ENCODE measurements around the gene ZSCAN22.

The ZSCAN22 gene

DNA sequence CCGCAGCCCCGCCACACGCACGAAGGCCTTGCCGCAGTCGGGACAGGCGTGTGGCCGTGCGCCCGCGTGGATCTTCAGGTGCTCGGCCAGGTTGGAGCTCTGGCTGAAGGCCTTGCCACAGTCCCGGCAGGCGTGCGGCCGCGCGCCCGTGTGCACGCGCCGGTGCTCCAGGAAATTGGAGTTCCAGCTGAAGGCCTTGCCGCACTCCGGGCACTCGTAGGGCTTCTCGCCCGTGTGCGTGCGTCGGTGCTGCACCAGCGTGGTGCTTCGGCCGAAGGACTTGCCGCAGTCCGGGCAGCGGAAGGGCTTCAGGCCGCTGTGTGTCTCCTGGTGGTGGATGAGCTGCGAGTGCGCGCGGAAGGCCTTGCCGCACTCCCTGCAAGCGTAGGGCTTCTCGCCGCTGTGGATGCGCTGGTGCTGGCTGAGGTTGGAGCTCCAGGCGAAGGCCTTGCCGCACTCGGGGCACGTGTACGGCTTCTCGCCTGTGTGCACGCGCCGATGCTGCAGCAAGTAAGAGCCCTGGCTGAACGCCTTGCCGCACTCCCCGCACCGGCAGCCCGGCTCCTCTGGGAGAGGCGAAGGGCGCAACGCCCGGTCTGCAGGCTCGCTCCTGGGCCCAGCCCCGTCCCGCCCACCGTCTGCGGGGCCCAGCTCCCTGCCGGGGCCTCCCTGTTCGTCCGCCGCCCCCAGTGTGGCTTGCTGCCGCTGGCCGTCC, 30.1 kb downstream of the ZSCAN22 start:
- Histone ChIP-seq H3K36me3 (ENCODE audit: control insufficient read depth, insufficient read depth, low read length) (no peaks in the 10 kb centered on the region; the same call in none of the 2 replicates), H3K4me3 (replicated peaks; ENCODE audit: low read depth, low read length) (no peak overlapping the region), H3K27me3 (replicated peaks; ENCODE audit: control insufficient read depth, insufficient read depth, low read length) (no peaks in the 10 kb centered on the region)
- DNase-seq (ENCODE audit: extremely low read depth, insufficient read length): no peak
- TF ChIP-seq, protein P1, sequence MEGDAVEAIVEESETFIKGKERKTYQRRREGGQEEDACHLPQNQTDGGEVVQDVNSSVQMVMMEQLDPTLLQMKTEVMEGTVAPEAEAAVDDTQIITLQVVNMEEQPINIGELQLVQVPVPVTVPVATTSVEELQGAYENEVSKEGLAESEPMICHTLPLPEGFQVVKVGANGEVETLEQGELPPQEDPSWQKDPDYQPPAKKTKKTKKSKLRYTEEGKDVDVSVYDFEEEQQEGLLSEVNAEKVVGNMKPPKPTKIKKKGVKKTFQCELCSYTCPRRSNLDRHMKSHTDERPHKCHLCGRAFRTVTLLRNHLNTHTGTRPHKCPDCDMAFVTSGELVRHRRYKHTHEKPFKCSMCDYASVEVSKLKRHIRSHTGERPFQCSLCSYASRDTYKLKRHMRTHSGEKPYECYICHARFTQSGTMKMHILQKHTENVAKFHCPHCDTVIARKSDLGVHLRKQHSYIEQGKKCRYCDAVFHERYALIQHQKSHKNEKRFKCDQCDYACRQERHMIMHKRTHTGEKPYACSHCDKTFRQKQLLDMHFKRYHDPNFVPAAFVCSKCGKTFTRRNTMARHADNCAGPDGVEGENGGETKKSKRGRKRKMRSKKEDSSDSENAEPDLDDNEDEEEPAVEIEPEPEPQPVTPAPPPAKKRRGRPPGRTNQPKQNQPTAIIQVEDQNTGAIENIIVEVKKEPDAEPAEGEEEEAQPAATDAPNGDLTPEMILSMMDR (IDR thresholded peaks at IDR 0.05; ENCODE audit: insufficient read depth, low read length, poor library complexity, severe bottlenecking): no peak

DNA sequence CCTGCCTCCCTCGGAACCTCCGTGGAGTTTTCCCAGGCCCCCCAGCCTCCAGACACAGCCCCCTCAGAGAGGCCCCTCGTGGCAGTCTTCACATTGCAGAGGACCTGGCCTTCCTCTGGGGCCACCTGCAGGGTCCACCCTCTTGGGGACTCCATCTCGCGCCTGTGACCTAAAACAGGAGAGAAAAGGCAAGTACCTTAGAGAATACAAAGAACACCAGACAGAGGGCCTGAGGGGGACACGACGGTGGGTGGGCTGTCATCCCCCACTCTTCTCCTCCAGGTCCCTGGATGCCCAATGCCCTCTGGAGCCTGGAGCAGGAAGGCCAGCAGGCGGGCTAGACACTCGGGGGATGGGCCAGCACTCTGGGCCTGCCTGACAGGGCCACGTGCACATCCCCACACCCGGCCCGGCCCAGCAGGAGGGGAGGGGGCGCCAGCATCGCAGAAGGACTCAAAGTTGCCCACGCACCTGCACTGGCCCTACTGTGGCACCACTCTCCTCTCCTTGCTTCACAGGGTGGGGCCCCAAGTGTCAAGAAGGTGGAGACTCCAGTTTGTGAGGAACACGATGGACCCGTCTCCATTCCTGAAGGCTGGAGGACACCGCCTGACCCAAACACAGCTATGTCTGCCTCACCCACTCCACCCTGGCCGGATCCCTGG, 30.8 kb downstream of the ZSCAN22 start:
- H3K27me3 ChIP-seq (replicated peaks; ENCODE audit: control insufficient read depth, insufficient read depth, low read length): no peaks in the 10 kb centered on the region
- no peaks in the 10 kb centered on the region; the same call in 1 of the 2 replicates for H3K36me3 ChIP-seq (ENCODE audit: control insufficient read depth, insufficient read depth, low read length)
- no peak overlapping the region for H3K4me3 ChIP-seq (replicated peaks; ENCODE audit: low read depth, low read length)
- TF ChIP-seq, protein P1 (IDR thresholded peaks at IDR 0.05; ENCODE audit: insufficient read depth, low read length, poor library complexity, severe bottlenecking): no peak
- no peak for DNase-seq (ENCODE audit: extremely low read depth, insufficient read length)

DNA sequence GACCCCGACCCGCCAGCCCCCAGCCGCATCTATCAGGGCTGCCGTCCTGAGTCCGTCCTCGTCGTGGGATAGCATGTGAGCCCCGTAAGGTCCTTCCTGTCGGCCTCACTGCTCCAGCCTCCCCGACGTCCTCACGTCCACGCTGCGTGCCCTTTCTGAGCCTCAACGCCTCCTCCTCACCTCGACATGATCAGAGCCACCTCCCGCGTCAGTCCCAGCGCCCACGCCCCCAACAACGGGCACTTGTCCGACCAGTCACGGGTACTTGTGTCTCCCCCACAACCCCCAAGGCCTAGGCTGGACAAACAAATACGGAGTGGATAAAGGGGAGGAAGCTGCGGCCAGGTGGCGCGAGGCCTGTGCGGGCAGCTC, 35.1 kb downstream of the ZSCAN22 start:
- H3K36me3 ChIP-seq (ENCODE audit: control insufficient read depth, insufficient read depth, low read length): no peaks in the 10 kb centered on the region
- TF ChIP-seq, protein P1 (IDR thresholded peaks at IDR 0.05; ENCODE audit: insufficient read depth, low read length, poor library complexity, severe bottlenecking): no peak
- H3K4me3 ChIP-seq (replicated peaks; ENCODE audit: low read depth, low read length): peak overlapping the region; percentile 63
- H3K27me3 ChIP-seq (replicated peaks; ENCODE audit: control insufficient read depth, insufficient read depth, low read length): no peaks in the 10 kb centered on the region
- peak; percentile 78 for DNase-seq (ENCODE audit: extremely low read depth, insufficient read length)

DNA sequence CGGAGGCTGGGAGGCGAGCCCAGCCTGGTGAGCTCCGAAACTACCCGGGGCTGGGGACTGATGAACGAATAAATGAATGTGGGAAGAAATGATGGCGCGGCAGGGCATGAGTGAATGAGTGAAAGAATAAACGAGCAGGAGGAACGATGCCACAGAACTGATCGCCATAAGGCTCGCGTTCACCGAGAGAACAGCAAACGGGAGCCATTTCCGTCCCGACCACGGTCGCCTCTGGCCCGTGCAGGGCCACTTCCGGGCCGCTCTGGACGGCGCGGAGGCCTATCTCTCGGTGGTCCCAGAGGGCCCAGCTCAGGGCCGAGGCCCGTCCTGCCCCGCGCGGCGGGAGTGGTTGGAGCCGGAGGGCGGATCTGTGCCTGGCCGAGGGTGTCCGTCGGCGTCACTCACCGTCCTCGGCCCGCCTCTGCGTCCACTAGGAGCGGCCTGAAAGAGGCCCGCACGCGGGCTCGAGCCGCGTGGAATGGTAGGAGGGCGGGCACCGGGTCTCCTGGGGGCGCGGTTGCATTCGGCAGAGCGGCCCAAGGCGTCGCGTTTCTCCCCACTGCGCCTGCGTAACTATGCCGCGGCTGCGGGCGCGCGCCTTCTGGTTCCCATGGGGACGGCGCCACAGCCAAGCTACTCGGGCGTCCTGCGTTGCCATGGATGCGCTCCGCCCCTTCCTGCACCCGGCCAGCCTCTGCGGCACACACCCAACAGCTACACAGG, 35.6 kb downstream of the ZSCAN22 start, which contains the start of gene ZNF497:
Gene ZNF497, minus strand, starts transcription at position 480 of the 723 bp plus-strand sequence. CDS start 5,116 bp downstream, outside the sequence.
- TF ChIP-seq, protein P1 (IDR thresholded peaks at IDR 0.05; ENCODE audit: insufficient read depth, low read length, poor library complexity, severe bottlenecking): no peak
- peak within 1 kb of the TSS; percentile 63 for H3K4me3 ChIP-seq (replicated peaks; ENCODE audit: low read depth, low read length)
- no peaks in the 10 kb centered on the region for H3K36me3 ChIP-seq (ENCODE audit: control insufficient read depth, insufficient read depth, low read length)
- no peaks in the 10 kb centered on the region for H3K27me3 ChIP-seq (replicated peaks; ENCODE audit: control insufficient read depth, insufficient read depth, low read length)
- DNase-seq (ENCODE audit: extremely low read depth, insufficient read length): peak; percentile 98

DNA sequence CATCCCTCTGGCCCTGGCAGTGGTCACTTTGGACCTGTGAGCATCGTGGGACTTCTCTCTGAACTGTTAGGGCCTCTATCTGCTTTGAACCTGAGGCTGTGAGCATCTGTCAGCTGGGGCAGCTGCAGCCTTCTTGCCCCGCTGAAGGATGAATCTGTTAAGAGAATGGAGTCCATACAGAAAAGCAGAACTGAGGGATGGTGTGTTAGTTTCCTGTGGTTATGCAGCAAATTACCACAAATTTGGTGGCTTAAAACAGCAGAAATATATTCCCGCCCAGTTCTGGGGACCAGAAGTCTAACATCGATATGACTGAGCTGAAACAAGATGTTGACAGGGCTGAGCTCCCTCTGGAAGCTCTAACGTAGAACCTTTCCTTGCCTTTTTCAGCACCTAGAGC, 37.4 kb downstream of the ZSCAN22 start:
- no peaks in the 10 kb centered on the region for H3K27me3 ChIP-seq (replicated peaks; ENCODE audit: control insufficient read depth, insufficient read depth, low read length)
- no peak for DNase-seq (ENCODE audit: extremely low read depth, insufficient read length)
- no peak overlapping the region for H3K4me3 ChIP-seq (replicated peaks; ENCODE audit: low read depth, low read length)
- TF ChIP-seq, protein P1 (IDR thresholded peaks at IDR 0.05; ENCODE audit: insufficient read depth, low read length, poor library complexity, severe bottlenecking): no peak
- H3K36me3 ChIP-seq (ENCODE audit: control insufficient read depth, insufficient read depth, low read length): no peaks in the 10 kb centered on the region; the same call in 1 of the 2 replicates

Measured in GM06990 (cell line).